GM21825 (cell line): Measurements from ENCODE around the gene VASP.

Source experiments
- ATAC-seq: cut with Tn5 transposase; IDR thresholded peaks from one replicate; pipeline ENCODE4 v1.9.1; 2021; ENCODE audit warnings: mild to moderate bottlenecking, moderate library complexity; ENCODE audit not compliant: unreplicated experiment

Gene VASP

DNA sequence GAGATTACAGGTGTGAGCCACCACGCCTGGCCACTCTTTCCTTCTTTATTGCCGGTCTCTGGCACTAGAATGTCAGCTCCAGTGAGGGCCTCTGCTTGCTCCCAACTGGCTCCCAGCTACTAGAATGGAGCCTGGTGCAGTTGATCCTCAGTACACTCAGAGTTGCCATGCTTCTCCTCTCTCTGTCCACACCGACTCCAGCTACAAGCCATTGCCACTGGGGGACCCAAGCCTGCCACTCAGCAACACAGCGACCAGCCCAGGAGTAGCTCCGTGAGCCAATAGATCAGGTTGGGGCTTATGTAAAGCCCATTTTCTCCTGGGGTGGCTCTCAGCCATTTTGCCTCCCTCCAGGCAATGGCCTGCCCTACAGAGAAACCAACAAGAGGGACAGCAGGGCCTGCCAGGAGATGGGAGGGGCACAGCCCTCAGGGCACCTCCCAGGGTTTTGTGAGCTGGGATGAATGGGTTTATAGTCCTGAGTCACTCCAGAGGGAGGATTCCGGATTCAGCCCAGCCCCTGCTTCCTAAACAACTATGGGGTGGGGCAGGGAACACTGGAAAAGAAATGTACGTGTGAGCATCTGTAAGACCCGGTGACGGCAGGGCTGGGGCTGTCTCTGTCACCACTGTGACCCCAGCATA is 40.8 kb downstream of the VASP start:
- ATAC-seq, result no peak

DNA sequence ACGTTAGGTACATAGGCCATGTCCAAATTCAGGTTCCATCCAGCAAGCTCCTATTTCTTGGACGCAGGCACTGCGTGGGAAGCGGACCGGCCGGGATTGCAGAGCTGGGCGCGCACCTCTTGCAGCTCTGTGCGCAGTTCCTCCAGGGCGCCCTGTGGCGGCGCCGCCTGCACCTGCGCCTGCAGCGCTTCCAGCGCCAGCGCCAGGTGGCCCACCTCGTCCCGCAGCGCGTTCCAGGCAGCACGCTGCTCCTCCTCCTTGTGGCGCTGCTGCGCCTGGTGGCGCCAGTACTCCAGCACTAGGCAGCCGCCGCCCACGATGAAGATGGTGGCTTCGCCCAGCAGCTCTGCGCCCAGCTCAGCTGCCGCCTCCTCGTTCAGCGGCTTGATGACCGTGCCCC is 46.2 kb downstream of the VASP start:
- ATAC-seq, result no peak

DNA sequence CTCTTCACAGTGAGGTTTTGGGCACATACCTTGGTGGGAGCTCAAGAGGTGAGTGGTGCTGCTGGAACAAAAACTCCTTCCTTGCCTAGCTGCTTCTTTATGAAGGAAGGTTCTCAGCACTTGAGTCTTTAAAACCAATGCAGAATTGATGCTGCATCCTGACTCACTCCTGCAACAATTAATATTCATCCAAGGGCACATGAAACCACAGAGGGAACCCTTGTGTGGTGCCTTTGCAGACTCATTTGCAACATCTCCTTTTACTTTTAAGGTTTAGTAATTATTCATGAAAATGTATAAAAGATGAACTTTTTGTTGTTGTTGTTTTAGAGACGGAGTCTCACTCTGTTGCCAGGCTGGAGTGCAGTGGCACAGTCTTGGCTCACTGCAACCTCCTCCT is 47.2 kb downstream of the VASP start:
- ATAC-seq, result no peak

DNA sequence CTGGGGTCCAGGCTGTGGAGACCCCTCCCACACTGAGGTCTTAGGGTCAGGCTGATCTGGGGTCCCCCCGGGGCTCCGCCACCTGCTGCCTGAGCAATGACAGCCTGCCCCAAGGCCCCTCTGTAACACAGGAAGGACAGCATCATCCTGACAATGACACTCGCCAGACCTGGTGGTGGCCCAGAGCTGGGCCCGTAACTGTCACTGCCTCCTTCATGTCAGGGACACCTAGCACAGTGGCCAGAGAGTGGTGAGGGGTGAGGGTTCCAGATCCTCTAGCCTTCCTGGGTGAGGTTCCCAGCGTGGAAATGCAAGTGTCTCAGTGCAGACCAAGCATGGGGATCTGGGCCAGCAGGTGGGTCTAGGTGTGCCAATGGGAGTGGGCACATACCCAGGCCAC is 49.6 kb downstream of the VASP start:
- no peak for ATAC-seq

DNA sequence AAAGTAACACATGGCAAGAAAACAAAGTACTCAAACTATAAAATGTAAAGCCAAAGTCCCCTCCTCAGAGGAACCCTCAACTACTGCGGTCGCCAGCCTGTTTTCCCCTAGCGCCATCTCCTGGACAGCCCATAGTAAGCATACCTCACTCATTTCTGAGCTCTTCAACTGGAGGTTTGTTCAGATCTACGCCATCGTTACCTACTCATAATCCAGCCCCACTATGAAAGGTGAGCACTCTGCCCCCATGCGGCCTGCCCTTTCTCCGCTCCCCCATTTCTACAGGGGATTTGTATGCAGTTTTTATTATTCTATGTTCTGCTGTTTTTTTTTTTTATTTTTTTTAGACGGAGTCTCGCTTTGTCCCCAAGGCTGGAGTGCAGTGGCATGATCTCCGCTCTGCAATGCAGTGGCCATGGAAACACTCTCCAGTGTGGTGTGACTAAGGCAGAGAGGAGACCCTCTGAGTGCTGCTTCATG is 51.2 kb downstream of the VASP start:
- no peak for ATAC-seq

DNA sequence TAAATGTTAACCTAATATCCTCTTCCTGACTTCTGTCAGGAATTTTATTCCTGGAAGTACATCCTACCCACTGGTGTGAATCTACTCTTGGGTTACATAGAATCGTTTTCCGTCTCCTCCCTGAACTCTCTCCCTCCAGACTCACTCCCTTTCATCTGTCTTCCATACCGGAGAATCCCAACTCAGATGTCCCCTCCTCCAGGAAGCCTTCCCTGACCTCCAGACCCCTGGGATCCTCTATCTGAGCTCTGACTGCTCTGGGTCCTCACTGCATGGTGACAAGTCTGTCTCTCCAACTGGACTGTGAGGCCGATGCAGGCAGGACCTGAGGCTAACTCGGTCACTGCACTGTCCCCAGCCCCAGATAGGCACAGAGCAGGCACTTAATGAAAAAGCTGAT is 52.8 kb downstream of the VASP start:
- ATAC-seq, result no peak

DNA sequence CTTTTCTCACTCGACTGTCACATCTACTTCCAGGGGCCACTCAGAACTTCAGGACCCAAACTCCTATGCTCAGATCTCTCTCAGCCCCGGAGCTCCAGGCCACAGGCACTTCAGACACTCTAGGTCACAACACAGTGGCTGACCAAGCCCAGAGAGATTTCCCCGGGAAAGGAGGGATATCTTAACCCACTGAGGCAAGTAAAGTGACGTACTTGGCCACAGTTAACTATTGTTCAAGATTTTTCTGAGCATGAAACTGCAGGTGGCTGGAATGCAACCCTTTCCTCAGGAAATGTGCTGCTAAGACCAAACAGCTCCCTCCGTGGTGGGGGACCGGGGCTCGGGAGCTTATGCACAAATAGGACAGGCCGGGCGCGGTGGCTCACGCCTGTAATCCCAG is 53.4 kb downstream of the VASP start:
- ATAC-seq, result no peak

DNA sequence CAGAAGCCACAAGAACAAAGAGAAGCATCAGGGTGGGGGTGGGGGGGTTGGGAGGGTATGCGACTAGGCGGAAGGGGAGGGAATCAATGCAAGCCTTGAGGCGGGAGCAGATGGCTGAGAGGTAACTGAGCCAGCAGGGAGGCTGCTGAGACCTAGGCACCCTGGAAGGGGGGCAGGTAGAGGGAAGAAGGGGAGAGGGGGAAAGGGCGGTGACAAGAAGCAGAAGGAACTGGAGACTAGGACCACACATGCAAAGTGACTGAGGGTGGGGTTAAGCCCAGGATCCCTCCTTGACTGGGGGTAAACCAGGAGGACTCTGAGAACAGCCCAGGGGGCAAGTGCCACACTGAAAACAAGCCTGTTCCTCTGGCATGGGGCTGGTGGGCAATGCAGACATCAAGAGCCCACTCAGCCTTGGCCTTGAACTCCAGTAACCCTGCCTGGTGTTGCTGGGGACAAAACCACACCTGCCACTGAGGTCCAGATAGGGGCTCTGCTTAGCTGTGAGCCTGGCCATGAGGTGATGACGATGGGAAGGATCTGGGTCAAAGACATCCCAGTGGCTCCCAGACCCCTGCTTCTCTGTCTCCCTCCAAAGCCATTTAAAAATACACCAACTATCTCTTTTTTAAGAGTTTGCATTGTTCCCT is 57.0 kb downstream of the VASP start:
- no peak for ATAC-seq

DNA sequence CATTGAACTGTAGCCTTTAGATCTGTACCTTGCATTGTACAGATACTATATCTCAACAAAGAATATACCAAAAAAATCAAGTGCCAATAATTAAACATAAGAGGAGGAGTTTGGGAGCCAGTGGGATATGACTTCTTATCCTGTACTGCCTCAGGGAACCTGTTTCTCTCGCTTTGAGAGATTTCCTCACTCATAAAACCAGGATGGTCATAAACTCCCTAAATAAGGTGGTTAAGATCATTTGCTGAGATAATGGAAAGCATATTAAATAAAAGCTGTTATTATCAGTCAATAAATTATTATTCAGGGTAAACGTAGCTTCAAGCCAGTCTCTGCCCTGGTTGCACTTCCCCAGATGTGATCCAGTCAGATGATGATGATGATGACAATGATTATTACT is 60.3 kb downstream of the VASP start:
- no peak for ATAC-seq

DNA sequence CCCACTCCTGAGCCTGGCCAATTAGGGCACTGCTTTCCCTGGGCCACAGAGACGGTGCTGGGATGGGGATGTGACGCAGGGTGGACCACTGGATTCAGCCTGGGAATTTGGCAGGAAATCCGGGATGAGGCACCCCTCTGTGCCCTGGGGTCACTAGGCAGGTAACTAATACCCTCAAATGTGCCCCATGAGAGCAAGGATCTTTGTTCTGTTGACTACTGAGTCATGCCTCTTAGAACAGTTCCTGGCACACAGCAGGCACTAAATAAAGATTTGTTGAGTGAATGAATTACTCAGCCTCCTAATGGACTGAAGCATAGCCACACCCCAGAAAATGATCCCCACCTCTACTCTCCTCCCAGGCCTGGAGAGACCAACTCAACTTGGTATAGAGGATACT is 61.5 kb downstream of the VASP start:
- ATAC-seq, result no peak

DNA sequence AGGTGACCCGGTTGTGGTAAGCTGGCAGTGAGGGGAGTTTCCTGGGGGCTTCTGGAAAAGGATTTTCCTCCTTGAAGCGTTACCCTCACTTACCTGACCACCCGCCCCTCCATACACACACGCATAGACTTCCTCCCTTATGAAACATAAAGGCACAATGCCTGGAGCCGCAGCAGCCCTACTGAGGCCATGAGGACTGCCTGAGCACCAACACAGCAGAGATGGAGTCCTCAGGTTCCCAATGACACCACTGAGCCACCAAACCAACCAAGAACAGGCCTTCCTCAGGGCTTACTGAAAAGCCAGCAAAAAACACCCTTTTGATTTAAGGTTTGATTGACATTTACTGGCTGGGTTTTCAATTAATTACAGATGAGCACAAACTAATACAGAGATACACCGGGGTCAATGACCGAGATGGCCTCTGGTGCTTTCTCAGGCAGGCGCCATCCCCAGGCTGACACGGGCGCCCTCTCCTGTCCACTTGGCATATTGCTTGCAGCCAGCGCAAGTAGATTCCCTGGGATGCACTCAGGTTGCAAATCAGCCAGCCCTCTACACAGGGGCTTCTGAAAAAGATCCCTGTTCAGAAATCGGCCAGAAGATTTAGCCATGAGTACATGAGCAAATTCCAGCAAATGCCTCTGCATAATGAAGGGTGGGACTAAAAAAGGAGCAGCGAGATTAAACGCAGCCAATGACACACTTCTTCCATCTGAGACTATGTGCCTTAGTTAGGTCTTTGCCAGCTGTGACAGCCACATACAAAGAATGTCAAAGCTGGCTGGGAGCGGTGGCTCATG is 62.5 kb downstream of the VASP start:
- ATAC-seq, result no peak

DNA sequence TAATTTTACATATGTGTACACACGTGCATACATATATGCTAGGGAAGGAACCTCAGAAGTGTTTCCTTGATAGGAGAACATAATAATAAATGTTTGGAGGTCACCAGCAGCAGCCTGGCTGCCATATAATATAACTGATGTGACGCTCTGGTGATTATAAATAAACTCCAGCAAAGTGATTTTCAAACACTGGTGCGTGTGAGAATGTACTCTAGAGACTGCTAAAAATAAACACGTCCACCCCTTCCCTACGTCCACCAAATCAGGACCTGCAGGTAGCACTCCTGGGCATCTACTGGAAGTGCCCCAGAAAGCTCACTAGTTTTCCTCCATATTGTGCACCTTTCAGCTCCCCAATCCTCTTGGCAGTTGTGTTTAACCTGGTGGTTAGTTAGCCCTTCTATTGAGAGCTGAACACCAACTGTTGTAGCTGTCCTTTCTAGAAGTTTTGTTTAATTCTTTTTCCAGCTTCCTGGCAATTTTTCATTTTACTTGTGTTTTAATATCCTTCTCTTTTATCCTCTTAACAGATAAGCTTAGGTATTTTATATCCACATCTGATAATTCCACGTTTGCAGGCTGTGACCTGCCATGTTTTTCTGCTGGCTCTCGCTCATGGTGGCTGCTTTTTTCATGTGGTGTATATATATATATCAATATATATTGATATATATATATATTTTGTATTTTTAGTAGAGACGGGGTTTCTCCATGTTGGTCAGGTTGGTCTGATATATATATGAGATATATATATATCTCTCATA is 64.4 kb downstream of the VASP start:
- ATAC-seq, result no peak

DNA sequence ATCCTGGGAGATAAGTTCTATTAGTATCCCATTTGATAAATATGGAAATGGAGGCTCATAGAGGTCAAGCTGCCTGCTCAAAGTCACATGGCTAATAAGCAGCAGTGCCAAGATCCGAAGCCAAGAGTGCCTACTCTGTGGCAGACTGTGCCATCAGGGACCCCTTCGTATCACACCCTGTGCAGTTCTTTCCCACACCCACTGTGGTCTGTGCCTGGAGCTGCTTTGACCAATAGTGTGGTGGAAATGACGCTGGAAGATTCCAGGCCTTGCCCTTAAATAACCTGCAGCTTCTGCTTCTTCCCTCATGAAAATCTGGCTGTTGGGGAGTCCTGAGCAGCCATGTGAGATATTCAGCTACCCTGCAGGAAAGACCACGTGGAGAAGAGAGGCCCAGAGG is 67.2 kb downstream of the VASP start:
- no peak for ATAC-seq

DNA sequence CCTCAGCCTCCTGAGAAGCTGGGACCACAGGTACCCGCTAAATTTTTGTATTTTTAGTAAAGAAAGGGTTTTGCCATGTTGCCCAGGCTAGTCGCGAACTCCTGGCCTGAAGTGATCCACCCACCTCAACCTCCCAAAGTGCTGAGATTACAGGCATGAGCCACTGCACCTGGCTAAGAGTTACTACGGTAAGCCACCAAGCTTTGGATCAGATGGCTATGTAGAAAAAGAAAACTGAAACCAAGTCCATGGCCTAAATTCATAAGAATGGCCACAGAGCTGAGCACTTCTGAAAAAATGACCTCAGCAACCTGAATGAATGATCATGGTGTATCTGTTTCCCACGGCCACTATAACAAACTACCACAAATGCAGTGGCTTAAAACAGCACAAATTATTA is 67.9 kb downstream of the VASP start:
- no peak for ATAC-seq
